Left cardiac atrium (tissue), 4 donors: ENCODE measurements around the gene ZNF557. TPM values are rescaled to one million over a fixed set of nuclear protein-coding genes. Genes with fewer than 3 reads are reported as not detected.

Experiments
- ATAC-seq, 2 donors: fragments of 200-7000 bp; cut with Tn5 transposase; one replicate each; pipeline ENCODE4 v1.9.1; 2020; ENCODE audit warnings: mild to moderate bottlenecking in 2 of 2, moderate library complexity in 2 of 2
- DNase-seq: peaks from one replicate; pipeline ENCODE4 v3.0.0-alpha.2; 2020
- intact Hi-C, 2 donors: fragments of 100-400 bp; cut with DNase I; formaldehyde crosslinking; loops; one replicate each; pipeline versions ENCODE4 v1.14.1 to v1.15.1; 2022 to 2023
- total RNA-seq, 2 donors: library from RNA; stranded (reverse); fragmentation: NEBNext Ultra II Directional; extraction: Animal tissue kit (Norgen Biotek cat#: 25700); gene quantifications; one replicate each; pipeline ENCODE4 v1.2.1, GENCODE V29; 2021
- donor health status: DM: no; HTN: yes; CAD: no.
- donor health status: DM: no; HTN: yes; CAD: no; lungs with severe emphysema.
- donor health status: DM: yes; HTN: yes; CAD: no.
- donor health status: Dilated cardiomyopathy.

Gene ZNF557
- total RNA-seq, 2 donors from 2014 or later = 4.4 to 6.3 TPM

GRCh38 chr19:7115721-7116120 lies 46.2 kb downstream of the ZNF557 start:
- intact Hi-C loops = no loop called here
- ATAC-seq = no peak
- DNase-seq = no peak

GRCh38 chr19:7117248-7117647 lies 47.7 kb downstream of the ZNF557 start:
- no peak for ATAC-seq
- DNase-seq = no peak
- intact Hi-C loops = no loop called here

GRCh38 chr19:7119582-7119981 lies 50.1 kb downstream of the ZNF557 start:
- DNase-seq = no peak
- intact Hi-C loops = no loop called here
- no peak for ATAC-seq

GRCh38 chr19:7120499-7120898 lies 51.0 kb downstream of the ZNF557 start:
- ATAC-seq (no peak), DNase-seq (no peak)
- intact Hi-C loops = no loop called here

GRCh38 chr19:7122701-7123100 lies 53.2 kb downstream of the ZNF557 start:
- intact Hi-C loops = no loop called here
- no peak for DNase-seq
- ATAC-seq = no peak

GRCh38 chr19:7124782-7125181 lies 55.3 kb downstream of the ZNF557 start:
- no peak for DNase-seq
- ATAC-seq = no peak
- intact Hi-C loops = no loop called here

- no peak for ATAC-seq
- DNase-seq = no peak
- intact Hi-C loops = no loop called here
Measured at GRCh38 chr19:7125221-7125620, 55.7 kb downstream of the ZNF557 start.

GRCh38 chr19:7126132-7126531 lies 56.6 kb downstream of the ZNF557 start:
- no peak for DNase-seq
- intact Hi-C loops = no loop called here
- ATAC-seq = no peak

GRCh38 chr19:7130043-7130442 lies 60.5 kb downstream of the ZNF557 start:
- intact Hi-C loops = no loop called here
- no peak for DNase-seq
- ATAC-seq = no peak

- ATAC-seq (no peak), DNase-seq (no peak)
- intact Hi-C loops = no loop called here
Measured at GRCh38 chr19:7132054-7132453, 62.6 kb downstream of the ZNF557 start.

- no peak for ATAC-seq
- intact Hi-C loops = no loop called here
- DNase-seq = no peak
Measured at GRCh38 chr19:7137120-7137519, 67.6 kb downstream of the ZNF557 start.

Other genes with a start within 250 kb of the ZNF557 start
- gene ADGRE1, start 182.1 kb upstream of the ZNF557 start, total RNA-seq = under 1 TPM; 0.21 to 0.31 TPM
- gene MBD3L2B, start 48.3 kb upstream of the ZNF557 start, total RNA-seq = not detected
- gene MBD3L5, start 39.1 kb upstream of the ZNF557 start, total RNA-seq = not detected
- gene MBD3L4, start 29.5 kb upstream of the ZNF557 start, total RNA-seq = not detected
- gene MBD3L2, start 20.4 kb upstream of the ZNF557 start, total RNA-seq = not detected
- not detected for gene MBD3L3, start 11.0 kb upstream of the ZNF557 start, total RNA-seq
- gene INSR, start 224.7 kb downstream of the ZNF557 start, total RNA-seq = 10 to 100 TPM; 44.6 to 52.9 TPM